Thymus (tissue), 14 donors: Measurements from ENCODE around the gene ADGRG1. TPM values are rescaled to one million over a fixed set of nuclear protein-coding genes. Genes with fewer than 3 reads are reported as not detected.
A peak's percentile ranks its signal among the peaks of the same experiment; 100 is the strongest.

Experiments
- DNase-seq, 9 donors: peaks; one replicate each; pipeline ENCODE4 v3.0.0-alpha.2; 2013; ENCODE audit warnings: low spot score in 9 of 9, low read depth in 6 of 9, missing footprints in 1 of 9
- H3K27ac ChIP-seq, 2 donors: one replicate each; pipeline ENCODE4 v1.5.1; 2013; ENCODE audit warnings: control low read depth in 1 of 2, low read depth in 1 of 2, low read length in 1 of 2, mild to moderate bottlenecking in 1 of 2, moderate library complexity in 1 of 2
- H3K27me3 ChIP-seq, 2 donors: one replicate each; pipeline ENCODE4 v1.5.1; 2013; ENCODE audit warnings: low read length in 1 of 2; ENCODE audit not compliant: control insufficient read depth in 2 of 2, insufficient read depth in 1 of 2
- H3K36me3 ChIP-seq, 2 donors: one replicate each; pipeline ENCODE4 v1.5.1; 2013; ENCODE audit warnings: low read length in 1 of 2, mild to moderate bottlenecking in 1 of 2, moderate library complexity in 1 of 2; ENCODE audit not compliant: control insufficient read depth in 2 of 2, insufficient read depth in 2 of 2
- H3K4me1 ChIP-seq, 2 donors: one replicate each; pipeline ENCODE4 v1.5.1; 2013; ENCODE audit warnings: low read length in 2 of 2; ENCODE audit not compliant: control insufficient read depth in 2 of 2, insufficient read depth in 2 of 2
- H3K4me3 ChIP-seq, 2 donors: one replicate each; pipeline ENCODE4 v1.5.1; 2013; ENCODE audit warnings: low read length in 2 of 2, control low read depth in 1 of 2, mild to moderate bottlenecking in 1 of 2
- H3K9me3 ChIP-seq, 2 donors: one replicate each; pipeline ENCODE4 v1.5.1; 2013; ENCODE audit warnings: low read length in 1 of 2, mild to moderate bottlenecking in 1 of 2; ENCODE audit not compliant: control insufficient read depth in 2 of 2, insufficient read depth in 1 of 2
- WGBS: extraction: QIAGEN DNeasy Blood & Tissue Kit; methylation state at CpG from one replicate; pipeline ENCODE4 v1.1.7; 2013; 5-methylcytosine and 5-hydroxymethylcytosine counted together
- long read RNA-seq, 10 donors: transcript quantifications; one replicate each; lab custom pipeline, GENCODE V29; 2026
- polyA plus RNA-seq: library from polyadenylated mRNA; stranded (reverse); fragments of 200-250 nt; gene quantifications from one replicate; pipeline ENCODE4 v1.2.3, GENCODE V29; 2013
- total RNA-seq: library from RNA; stranded (reverse); fragments of 120-200 nt; gene quantifications from one replicate; pipeline ENCODE4 v1.2.4, GENCODE V29; 2013
- donor health status: healthy.

The ADGRG1 gene
- total RNA-seq (5.1 TPM), polyA plus RNA-seq (15.7 TPM)
- long read RNA-seq, donor 1, partial matches to known transcripts, result 0 of 3 reads
- long read RNA-seq, donor 1, other reads (novel, unspliced or antisense), result 0 of 3 reads
- long read RNA-seq, donor 2, result 0 reads
- long read RNA-seq, donor 3, partial matches to known transcripts, result 0 of 7 reads
- long read RNA-seq, donor 3, other reads (novel, unspliced or antisense), result 0 of 7 reads
- long read RNA-seq, donor 4, partial matches to known transcripts, result 0 of 1 reads
- long read RNA-seq, donor 4, other reads (novel, unspliced or antisense), result 0 of 1 reads
- long read RNA-seq, donor 5, partial matches to known transcripts, result 0 of 6 reads
- long read RNA-seq, donor 5, other reads (novel, unspliced or antisense), result 0 of 6 reads
- long read RNA-seq, donor 6, partial matches to known transcripts, result 6 of 8 reads
- long read RNA-seq, donor 6, other reads (novel, unspliced or antisense), result 0 of 8 reads
- long read RNA-seq, donor 7, partial matches to known transcripts, result 9 of 12 reads
- long read RNA-seq, donor 7, other reads (novel, unspliced or antisense), result 0 of 12 reads
- long read RNA-seq, donor 8, partial matches to known transcripts, result 0 of 1 reads
- long read RNA-seq, donor 8, other reads (novel, unspliced or antisense), result 0 of 1 reads
- long read RNA-seq, donor 9, result 0 reads
- long read RNA-seq, donor 10, partial matches to known transcripts, result 7 of 12 reads
- long read RNA-seq, donor 10, other reads (novel, unspliced or antisense), result 0 of 12 reads

DNA sequence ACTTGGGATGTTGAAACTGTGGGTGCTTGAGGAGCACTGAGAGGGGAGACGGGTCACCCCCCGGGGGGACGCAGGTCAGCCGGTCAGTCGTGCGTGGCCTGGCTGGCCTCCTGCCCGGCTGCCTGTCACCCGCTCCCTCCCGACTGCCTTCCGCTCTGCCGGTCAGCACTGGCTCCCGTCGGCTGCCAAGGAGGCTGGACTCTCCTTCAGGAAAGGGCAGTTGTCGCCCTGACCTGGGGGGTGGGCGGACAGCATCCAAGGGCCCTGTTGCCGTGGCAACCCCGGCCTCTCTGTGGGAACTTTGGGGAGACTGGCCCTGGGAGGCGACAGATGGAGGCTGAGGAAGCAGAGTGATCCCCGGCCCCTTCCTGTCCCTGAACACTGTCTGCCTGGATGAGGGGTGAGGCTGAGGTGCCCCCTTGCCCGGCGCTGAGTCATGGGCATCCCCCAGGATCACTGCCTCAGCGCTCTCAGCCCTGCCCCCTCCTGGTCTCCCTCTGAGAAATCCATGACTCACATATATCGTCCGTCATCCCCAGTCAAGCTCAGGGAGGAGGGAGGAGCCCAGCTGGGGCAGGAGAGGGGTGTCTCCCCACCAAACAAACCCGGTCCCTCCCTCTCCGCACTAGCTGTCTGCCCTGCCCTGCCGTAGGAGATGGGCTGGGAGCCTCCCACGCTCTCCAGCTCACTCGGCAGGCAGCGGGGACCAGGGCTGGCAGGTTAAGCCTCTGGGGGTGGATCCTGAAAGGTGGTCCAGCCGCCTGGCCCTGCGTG lies at the start of gene ADGRG1:
ADGRG1 (plus strand) TSS at position 623 of the 774 bp plus-strand sequence. CDS start 21,658 bp downstream, outside the sequence.
- DNase-seq, result peak in 1 of 9 donors; percentile 61
- peaks cover 0 to 25% of the 10 kb centered on the region in 2 donors for H3K27me3 ChIP-seq
- WGBS, result 48% methylated on average over 32 of the region's 32 CpGs

DNA sequence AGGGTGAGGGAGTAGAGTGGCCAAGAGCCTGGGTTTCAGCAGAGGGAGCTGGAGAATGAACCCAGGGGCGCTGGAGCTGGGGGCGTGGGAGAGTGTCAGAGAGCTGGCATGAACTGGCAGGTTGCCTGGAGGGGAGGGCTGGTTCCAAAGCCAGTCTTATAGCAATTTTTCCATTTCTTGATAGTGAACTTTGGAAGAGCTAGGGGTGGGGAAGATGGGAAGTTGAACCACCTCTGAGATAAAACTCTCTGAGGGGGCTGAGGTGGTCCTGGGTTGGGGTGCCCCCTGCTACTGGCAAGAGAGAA lies 49.1 kb upstream of the ADGRG1 start:
- WGBS, result 96% methylated on average over 2 of the region's 2 CpGs
- no peaks in the 10 kb centered on the region for H3K36me3 ChIP-seq
- peaks cover 7 to 30% of the 10 kb centered on the region in 2 donors for H3K4me1 ChIP-seq
- H3K4me3 ChIP-seq, result no peak overlapping the region
- peaks cover 0 to 4% of the 10 kb centered on the region in 2 donors for H3K9me3 ChIP-seq
- no peaks in the 10 kb centered on the region for H3K27me3 ChIP-seq
- DNase-seq, result no peak
- no peak overlapping the region for H3K27ac ChIP-seq

More for the DNA sequence above, at the start of gene ADGRG1:
- peak within 1 kb of the TSS in 1 of 2 donors; percentile 13 for H3K4me3 ChIP-seq
- no peak within 1 kb of the TSS for H3K27ac ChIP-seq
- H3K9me3 ChIP-seq, result peaks cover 0 to 2% of the 10 kb centered on the region in 2 donors
- no peaks in the 10 kb centered on the region for H3K36me3 ChIP-seq
- peaks cover 14 to 59% of the 10 kb centered on the region in 2 donors for H3K4me1 ChIP-seq

DNA sequence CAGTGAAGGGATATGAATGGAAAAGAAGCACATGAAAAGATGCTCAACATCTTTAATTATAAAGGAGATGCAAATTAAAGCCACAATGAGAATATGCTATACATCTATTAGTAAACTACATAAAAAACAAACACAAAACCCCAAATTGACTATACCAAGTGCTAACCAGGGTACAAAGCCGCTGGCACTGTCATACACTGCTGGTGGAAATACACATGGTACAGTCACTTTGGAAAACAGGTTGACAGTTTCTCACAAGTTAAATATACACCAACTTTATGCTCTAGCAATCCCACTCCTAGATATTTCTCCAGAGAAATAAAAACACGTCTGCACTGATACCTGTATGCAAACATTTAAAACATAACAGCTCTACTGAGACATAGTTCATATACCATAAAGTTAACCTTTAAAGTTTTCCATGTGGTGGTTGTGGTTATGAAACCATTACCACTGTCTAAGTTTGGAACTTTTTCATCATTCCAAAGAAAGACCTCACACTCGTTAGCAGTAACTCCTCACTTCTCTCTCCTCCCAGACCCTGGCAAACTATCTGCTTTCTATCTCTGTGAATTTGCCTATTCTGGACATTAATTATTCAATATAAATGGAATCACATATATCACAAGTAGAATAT lies 43.3 kb upstream of the ADGRG1 start:
- no peak overlapping the region for H3K27ac ChIP-seq
- no peak overlapping the region for H3K4me3 ChIP-seq
- no peaks in the 10 kb centered on the region for H3K9me3 ChIP-seq
- WGBS, result 41% methylated on average over 3 of the region's 3 CpGs
- no peaks in the 10 kb centered on the region for H3K36me3 ChIP-seq
- no peaks in the 10 kb centered on the region for H3K4me1 ChIP-seq
- no peak for DNase-seq
- no peaks in the 10 kb centered on the region for H3K27me3 ChIP-seq

DNA sequence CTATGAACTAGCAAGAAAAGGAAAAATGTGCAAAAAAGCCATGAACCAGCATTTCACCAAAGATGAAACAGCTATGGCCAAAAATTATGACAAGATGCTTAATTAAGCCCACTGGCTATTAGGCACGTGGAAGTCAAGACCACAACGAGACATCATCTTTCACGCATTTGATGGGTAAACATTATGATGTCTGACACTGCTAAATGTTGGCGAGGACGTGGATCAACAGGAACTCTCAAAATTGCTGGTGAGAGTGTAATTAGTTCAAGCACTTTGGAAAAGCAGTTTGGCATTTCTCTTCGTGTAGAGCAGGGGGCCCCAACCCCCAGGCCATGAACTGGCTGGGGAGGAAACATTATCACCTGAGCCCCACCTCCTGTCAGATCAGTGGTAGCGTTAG lies 39.6 kb upstream of the ADGRG1 start:
- peaks cover 18 to 30% of the 10 kb centered on the region in 2 donors for H3K4me1 ChIP-seq
- no peaks in the 10 kb centered on the region for H3K27me3 ChIP-seq
- H3K36me3 ChIP-seq, result no peaks in the 10 kb centered on the region
- no peak overlapping the region for H3K27ac ChIP-seq
- no peaks in the 10 kb centered on the region for H3K9me3 ChIP-seq
- 94% methylated on average over 7 of the region's 7 CpGs for WGBS
- no peak overlapping the region for H3K4me3 ChIP-seq
- DNase-seq, result no peak

DNA sequence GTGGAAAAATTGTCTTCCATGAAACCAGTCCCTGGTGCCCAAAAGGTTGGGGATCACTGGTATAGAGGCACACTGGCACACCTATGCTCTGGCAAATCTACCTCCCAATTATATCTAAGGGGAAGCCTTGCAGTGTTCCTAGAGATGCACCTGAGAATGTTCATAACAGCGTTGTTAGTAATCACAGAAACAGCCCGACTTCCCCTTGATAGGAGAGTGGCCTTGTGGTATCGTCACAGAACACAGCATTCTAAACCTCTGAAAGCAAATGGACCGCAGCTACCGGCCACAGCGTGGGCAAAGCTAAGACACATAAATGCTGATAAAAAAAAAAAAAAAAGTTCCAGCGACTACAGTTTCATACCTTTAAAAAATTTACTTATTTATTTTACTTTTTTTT lies 39.1 kb upstream of the ADGRG1 start:
- Histone ChIP-seq H3K9me3 (no peaks in the 10 kb centered on the region), H3K4me1 (peaks cover 18 to 30% of the 10 kb centered on the region in 2 donors), H3K4me3 (no peak overlapping the region), H3K36me3 (no peaks in the 10 kb centered on the region), H3K27me3 (no peaks in the 10 kb centered on the region), H3K27ac (no peak overlapping the region)
- DNase-seq, result no peak
- WGBS, result 98% methylated on average over 7 of the region's 7 CpGs

DNA sequence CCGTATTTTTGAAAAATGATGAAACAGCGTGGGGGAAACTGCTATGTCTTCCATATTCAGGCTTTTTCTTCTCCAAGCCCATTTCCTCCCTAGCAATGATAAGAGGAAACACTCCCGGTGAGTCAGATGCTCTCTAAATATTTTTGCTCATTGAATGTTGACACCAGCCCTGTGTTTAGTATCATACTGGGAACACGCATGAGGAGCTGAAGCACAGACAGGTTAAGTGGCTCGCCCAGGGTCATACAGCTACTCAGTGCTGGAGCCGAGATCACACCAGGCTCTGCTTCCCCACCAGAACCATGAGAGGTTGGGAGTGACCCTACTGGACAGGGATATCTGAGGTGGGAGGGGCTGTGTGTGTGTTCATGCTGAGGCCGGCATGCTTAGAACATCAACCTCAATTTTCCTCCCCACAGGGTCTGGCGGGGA lies 37.8 kb upstream of the ADGRG1 start:
- WGBS, result 85% methylated on average over 8 of the region's 8 CpGs

DNA sequence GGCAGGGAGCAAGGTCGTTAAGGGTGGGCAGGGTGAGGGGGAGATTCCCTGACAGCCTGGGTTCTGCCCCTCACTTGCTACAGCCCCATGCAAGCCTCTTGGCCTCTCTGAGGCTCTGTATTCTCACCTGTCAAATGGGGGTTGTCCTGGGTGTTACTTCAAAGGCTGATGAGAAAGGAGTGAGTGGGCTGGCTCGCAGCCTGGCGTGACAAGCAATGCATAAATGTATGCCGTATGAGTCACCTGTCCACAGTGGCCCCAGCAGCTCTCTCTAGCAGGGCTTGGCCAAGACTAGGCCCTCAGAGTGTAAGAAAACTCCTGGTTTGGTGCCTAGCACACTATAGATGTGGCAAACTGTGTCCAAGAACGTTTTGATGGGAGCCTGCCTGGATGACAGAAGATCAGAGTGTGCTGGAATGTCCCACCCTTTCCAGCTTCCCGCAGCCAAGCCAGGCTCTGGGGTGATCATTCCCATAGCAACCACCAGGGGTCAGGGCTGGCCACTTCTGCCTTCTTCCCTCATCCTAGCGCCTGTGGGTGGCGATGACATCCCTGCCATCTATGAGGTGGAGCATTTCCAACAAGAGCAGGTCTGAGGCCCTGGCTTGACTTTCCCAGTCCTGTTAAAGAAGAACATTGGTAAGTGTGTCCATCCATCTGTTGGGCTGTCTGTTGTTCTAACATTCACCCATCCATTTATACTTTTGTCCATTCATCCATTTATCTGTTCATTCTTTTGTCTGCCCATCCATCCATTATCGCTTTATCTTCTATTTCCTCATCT lies 37.2 kb upstream of the ADGRG1 start:
- H3K27ac ChIP-seq, result no peak overlapping the region
- peak in 3 of 9 donors; percentile 57 to 76 (median 68) for DNase-seq

More for the DNA sequence above, 37.8 kb upstream of the ADGRG1 start:
- Histone ChIP-seq H3K27ac (no peak overlapping the region), H3K9me3 (peaks cover 0 to 3% of the 10 kb centered on the region in 2 donors), H3K4me3 (no peak overlapping the region), H3K4me1 (peaks cover 18 to 30% of the 10 kb centered on the region in 2 donors), H3K27me3 (no peaks in the 10 kb centered on the region), H3K36me3 (no peaks in the 10 kb centered on the region)
- no peak for DNase-seq

DNA sequence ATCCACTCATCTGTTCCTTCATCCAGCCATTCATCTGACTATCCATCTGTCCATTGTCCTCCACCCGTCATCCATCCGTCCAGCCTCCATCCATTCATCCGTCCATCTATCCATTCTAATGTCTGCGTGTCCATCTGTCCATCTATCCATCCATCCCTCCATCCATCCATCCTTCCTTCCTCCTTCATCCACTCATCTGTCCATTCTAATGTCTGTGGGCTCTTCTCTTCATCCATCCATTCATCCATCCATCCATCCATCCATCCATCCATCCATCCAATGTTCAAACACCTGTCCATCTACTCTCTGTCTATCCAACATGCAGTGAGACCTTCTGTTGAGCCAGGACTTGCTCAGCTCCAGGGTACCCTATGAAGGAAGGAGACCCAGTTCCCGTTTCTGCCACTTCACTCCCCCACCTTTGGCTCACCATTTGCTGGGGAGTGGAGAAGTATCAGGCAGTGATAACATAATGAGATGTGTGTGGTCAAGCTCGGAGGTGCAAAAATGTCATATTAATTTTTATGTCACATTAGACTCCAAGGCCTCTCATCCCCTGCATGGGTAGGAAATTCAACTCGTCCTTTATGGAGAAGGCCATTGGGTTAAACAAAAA lies 36.5 kb upstream of the ADGRG1 start:
- Histone ChIP-seq H3K27ac (peak overlapping the region; percentile 82 to 90), H3K36me3 (no peaks in the 10 kb centered on the region), H3K9me3 (peaks cover 0 to 4% of the 10 kb centered on the region in 2 donors), H3K4me3 (no peak overlapping the region), H3K4me1 (peaks cover 18 to 30% of the 10 kb centered on the region in 2 donors), H3K27me3 (no peaks in the 10 kb centered on the region)
- WGBS, result 67% methylated on average over 7 of the region's 7 CpGs
- DNase-seq, result no peak

More for the DNA sequence above, 37.2 kb upstream of the ADGRG1 start:
- H3K9me3 ChIP-seq, result peaks cover 0 to 4% of the 10 kb centered on the region in 2 donors
- H3K4me1 ChIP-seq, result peaks cover 18 to 30% of the 10 kb centered on the region in 2 donors
- no peaks in the 10 kb centered on the region for H3K36me3 ChIP-seq
- no peaks in the 10 kb centered on the region for H3K27me3 ChIP-seq
- H3K4me3 ChIP-seq, result no peak overlapping the region
- WGBS, result 39% methylated on average over 9 of the region's 9 CpGs
